ENCODE results near the gene TMEM234.

Gene TMEM234

DNA sequence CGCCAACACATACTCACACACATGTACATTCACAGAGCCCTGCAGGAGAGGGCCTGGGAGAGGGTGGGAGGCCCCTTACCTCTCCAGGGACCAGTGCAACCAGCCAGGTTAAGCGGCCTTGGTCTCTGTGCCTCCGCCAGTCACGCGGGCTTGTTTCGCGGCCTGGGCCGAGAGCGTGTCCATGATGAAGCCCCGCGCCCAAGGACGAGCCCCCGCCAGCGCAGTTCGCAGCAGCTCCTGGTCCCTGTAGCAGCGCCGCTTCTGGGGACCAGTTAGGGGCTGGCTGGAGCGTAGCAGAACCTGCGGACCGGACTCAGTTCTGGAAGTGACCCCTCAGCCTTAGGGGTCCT is 17.6 kb upstream of the TMEM234 start:
- DNase-seq (ENCODE audit: low read depth in 3 of 3): no peak

DNA sequence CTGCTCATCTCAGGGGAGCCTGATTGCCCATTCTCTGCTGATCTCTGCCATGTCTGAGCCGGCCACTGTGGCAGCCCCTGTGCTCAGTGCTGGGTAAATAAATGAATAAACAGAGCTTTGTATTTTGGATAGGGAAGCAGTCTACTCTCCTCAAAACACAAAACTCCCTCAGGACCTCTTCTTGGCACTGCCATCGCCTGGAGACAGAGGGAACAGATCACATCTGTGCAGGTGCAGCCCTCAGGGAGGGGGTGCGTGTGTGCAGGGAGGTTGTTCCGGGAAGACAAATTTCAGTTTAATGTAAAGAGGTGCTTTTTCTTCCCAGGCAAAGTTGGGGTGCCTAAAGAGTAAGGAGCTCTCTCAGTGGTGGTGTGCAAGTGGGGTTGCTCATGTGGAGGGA is 17.2 kb upstream of the TMEM234 start:
- no peak for DNase-seq (ENCODE audit: low read depth in 3 of 3)

- DNase-seq (ENCODE audit: low read depth in 3 of 3): no peak
Observed at GRCh38 chr1:32234792-32235191, 12.6 kb upstream of the TMEM234 start.

- DNase-seq (ENCODE audit: low read depth in 3 of 3): no peak
Observed at GRCh38 chr1:32232558-32233304, 10.6 kb upstream of the TMEM234 start.

- no peak for DNase-seq (ENCODE audit: low read depth in 3 of 3)
Observed at GRCh38 chr1:32231843-32232432, 9.8 kb upstream of the TMEM234 start.

DNA sequence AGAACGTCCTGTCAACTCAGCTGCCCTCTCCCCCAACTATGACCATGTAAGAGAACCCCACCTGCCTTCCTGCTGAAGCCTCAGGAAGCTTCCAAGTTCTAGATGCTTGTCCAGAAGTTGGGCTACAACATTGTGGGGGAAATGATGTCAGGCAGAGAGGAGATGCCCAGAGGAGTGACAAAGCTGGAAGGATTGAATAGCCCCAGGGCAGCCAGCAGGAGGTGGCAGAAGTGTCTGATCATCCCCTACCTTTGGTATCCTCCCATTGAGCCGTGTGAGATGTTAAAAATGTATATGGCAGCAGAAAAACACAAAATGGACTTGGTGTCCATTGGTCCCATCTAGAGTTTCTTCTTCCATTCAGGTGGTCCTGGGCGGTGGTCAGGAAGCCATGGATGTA is 6.6 kb upstream of the TMEM234 start:
- no peak for DNase-seq (ENCODE audit: low read depth in 3 of 3)

DNA sequence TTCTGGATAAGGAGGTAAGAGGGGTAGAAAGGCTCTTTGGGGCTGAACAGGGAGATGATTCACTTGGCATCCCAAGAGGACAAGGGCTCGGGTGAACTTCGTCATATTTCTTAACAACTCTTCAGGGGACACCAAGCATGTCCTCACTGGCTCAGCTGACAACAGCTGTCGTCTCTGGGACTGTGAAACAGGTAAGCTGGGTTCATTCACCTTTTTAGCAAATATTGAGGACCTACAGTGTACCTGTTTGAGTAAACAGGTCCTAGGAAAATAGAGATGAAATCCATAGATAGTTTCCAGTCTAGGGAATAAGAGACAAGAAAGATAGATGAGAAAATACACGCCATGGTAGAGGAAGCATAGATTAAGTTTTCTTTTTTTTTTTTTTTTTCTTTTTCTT is 2.1 kb upstream of the TMEM234 start:
- DNase-seq (ENCODE audit: low read depth in 3 of 3): no peak

- no peak for DNase-seq (ENCODE audit: low read depth in 3 of 3)
Observed at GRCh38 chr1:32223683-32224082, 1.5 kb upstream of the TMEM234 start.

- no peak for DNase-seq (ENCODE audit: low read depth in 3 of 3)
Observed at GRCh38 chr1:32221581-32221979, 573 bp downstream of the TMEM234 start.

- DNase-seq (ENCODE audit: low read depth in 3 of 3): no peak
Observed at GRCh38 chr1:32220746-32221580, 1.2 kb downstream of the TMEM234 start.

- no peak for DNase-seq (ENCODE audit: low read depth in 3 of 3)
Observed at GRCh38 chr1:32219022-32219421, 3.1 kb downstream of the TMEM234 start.

DNA sequence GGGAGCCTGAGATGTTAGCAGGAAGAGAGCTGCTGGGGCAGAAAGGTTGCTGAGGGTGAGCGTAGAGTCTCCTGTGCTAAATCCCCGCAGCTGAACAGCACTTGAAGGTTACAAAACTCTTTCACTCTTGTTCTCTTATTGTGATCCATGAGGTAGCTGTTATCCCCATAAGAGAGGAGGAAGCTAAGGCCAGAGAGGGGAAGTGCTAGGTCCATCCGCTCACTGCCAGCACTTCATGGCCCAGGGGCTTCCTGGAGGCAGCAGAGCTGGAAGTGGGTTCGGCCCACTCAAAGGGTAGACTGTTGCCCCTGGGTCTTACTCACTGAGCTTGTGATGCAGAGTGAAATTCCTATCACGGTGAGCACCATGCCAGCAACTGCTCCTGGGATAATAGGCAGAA is 5.6 kb downstream of the TMEM234 start:
- no peak for DNase-seq (ENCODE audit: low read depth in 3 of 3)

DNA sequence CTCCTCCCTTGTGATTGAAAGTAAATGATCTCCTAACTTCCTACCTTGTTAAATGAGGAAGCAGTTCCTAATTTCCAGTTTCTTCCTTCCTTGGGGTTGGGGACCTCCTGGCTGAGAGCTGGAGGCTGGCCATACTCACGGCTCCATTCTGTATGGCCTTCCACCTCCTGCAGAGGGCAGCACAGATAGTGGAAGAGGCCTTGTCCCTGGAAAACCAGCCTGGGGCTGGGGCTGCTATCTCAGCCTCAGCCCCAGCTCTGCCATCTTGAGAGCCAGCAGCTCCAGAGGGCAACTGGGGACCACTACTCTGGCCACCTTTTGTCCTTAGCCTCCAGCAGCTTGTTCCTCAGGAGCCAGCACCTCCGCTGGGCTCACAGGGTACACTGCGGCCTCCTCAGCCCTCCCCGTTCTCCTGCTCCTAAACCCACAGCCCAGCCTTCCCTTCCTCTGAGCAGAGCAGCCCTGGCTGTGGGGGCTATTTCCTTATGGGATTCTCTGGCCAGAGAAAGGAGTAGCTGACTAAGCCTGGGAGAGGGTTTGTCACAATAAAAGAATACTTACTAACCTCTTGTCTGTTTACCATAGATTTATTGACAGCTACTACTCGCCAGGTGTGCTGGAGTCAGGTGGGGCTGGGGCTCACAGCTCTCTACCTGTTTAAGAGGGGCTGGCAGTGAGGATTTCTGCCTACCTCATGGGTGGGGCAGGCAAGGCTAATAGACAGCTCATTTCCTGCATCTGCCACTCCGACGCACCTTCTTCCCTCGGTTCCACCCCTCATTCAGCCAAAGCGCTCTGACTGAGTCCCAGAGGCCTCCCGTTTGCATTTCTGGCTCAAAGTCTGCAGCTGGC is 6.3 kb downstream of the TMEM234 start:
- DNase-seq (ENCODE audit: low read depth in 3 of 3): peak in 2 of 3 experiments; percentile 30 to 58

GRCh38 chr1:32208891-32209328 is 13.2 kb downstream of the TMEM234 start, which contains the start of gene DCDC2B:
Gene DCDC2B, plus strand, starts transcription at chr1:32209089. Its CDS starts 5 bp downstream, at chr1:32209094.
- DNase-seq (ENCODE audit: low read depth in 3 of 3): peak in 1 of 3 experiments; percentile 12

- no peak for DNase-seq (ENCODE audit: low read depth in 3 of 3)
Observed at GRCh38 chr1:32208469-32208868, 13.7 kb downstream of the TMEM234 start.

DNA sequence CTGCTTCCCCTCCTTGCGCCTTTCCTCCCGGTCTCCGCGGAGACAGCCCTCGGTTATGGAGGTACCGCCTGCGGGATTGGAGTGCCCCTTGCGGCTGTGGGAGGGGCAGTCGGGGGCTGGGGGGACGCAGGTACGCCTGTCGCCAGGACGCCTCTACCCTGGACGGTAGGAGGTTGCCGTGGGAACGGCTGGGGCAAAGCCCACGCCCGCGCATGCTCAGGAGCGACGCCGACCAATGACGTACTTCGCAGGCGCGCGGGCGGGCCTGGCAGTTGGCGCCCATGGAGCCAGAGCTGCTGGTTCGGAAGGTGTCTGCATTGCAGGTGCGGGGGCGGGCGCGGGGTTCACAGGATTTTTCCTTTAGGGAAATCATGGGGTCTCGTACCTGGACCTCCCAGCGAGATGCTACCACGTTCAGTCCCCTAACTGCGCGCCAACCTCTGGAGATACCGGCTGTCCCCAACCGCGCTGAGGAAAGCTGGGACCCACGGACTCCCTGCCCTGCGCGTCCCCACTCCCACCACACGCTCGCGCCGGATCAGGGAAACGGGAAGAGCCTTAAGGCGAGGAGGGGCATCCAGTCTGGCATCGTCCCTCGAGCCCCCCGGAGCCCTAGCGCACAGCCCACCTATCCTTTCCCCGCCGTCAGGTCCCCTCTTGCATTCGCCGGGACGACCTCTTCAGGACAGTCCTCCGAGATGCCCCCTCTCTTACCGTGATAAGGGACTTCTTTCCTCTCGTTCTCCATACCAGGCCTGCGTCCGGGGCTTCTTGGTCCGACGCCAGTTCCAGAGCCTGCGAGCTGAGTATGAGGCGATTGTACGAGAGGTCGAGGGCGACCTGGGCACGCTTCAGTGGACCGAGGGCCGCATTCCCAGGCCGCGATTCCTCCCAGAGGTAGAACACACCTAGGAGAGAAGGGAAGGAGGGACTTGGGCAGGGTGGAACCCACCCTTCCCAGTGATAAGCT is 16.5 kb downstream of the TMEM234 start, which contains the start of gene IQCC:
Gene IQCC (plus strand): TSS at position 271 of the 970 bp plus-strand sequence. CDS start 11 bp downstream, at position 282.
- peak; percentile 69 to 84 (median 70) for DNase-seq (ENCODE audit: low read depth in 3 of 3)

- no peak for DNase-seq (ENCODE audit: low read depth in 3 of 3)
Observed at GRCh38 chr1:32204943-32205361, 17.2 kb downstream of the TMEM234 start.

GRCh38 chr1:32201011-32201855 is 20.9 kb downstream of the TMEM234 start:
- DNase-seq (ENCODE audit: low read depth in 3 of 3): peak in 2 of 3 experiments; percentile 54 to 84
